Neural progenitor cell (in vitro differentiated cells): Measurements from ENCODE around the gene KCTD11. TPM values are rescaled to one million over a fixed set of nuclear protein-coding genes. Genes with fewer than 3 reads are reported as not detected.

ENCODE experiments used
- DNase-seq: peaks from one replicate; pipeline ENCODE4 v3.0.0-alpha.2; 2016; ENCODE audit warnings: low spot score
- H2AFZ ChIP-seq: fragments of 200-600 bp; sonication (generic); replicated peaks from 2 replicates; pipeline ENCODE4 v1.6.1; 2016; ENCODE audit warnings: antibody characterized with exemption
- H3F3A ChIP-seq: fragments of 200-600 bp; sonication (generic); 2 replicates; pipeline ENCODE4 v1.6.1; 2016; ENCODE audit warnings: antibody characterized with exemption, low read depth
- H3K27ac ChIP-seq: fragments of 200-600 bp; sonication (generic); 2 replicates; pipeline ENCODE4 v1.5.1; 2016; ENCODE audit warnings: mild to moderate bottlenecking
- H3K27me3 ChIP-seq: fragments of 200-600 bp; sonication (generic); 2 replicates; pipeline ENCODE4 v1.6.1; 2016; ENCODE audit warnings: mild to moderate bottlenecking, moderate library complexity
- H3K36me3 ChIP-seq: fragments of 200-600 bp; sonication (generic); 2 replicates; pipeline ENCODE4 v1.5.1; 2016
- H3K4me1 ChIP-seq: fragments of 200-600 bp; sonication (generic); 2 replicates; pipeline ENCODE4 v1.6.1; 2016; ENCODE audit warnings: mixed run types
- H3K4me2 ChIP-seq: fragments of 200-600 bp; sonication (generic); 2 replicates; pipeline ENCODE4 v1.6.1; 2016
- H3K4me3 ChIP-seq: fragments of 200-600 bp; sonication (generic); 2 replicates; pipeline ENCODE4 v1.5.1; 2016
- H3K79me2 ChIP-seq: fragments of 200-600 bp; sonication (generic); 2 replicates; pipeline ENCODE4 v1.6.1; 2016; ENCODE audit warnings: low read depth
- H3K9ac ChIP-seq: fragments of 200-600 bp; sonication (generic); 2 replicates; pipeline ENCODE4 v1.6.1; 2016
- H3K9me3 ChIP-seq: fragments of 200-600 bp; sonication (generic); 2 replicates; pipeline ENCODE4 v1.5.1; 2016; ENCODE audit warnings: low read depth
- H4K20me1 ChIP-seq: fragments of 200-600 bp; sonication (generic); 2 replicates; pipeline ENCODE4 v1.6.1; 2016; ENCODE audit warnings: low read depth
- H3K27ac Mint-ChIP-seq: 3 replicates; pipeline ENCODE4 v1.8.0; 2021; ENCODE audit warnings: mixed read lengths
- H3K27me3 Mint-ChIP-seq: 2 replicates; pipeline ENCODE4 v1.8.0; 2022; ENCODE audit warnings: low read depth, mild to moderate bottlenecking, inconsistent platforms, moderate library complexity, mixed read lengths; ENCODE audit not compliant: insufficient read depth
- H3K36me3 Mint-ChIP-seq: 3 replicates; pipeline ENCODE4 v1.8.0; 2021; ENCODE audit warnings: mixed read lengths
- H3K4me1 Mint-ChIP-seq: 3 replicates; pipeline ENCODE4 v1.8.0; 2021; ENCODE audit warnings: mixed read lengths
- H3K4me3 Mint-ChIP-seq: 3 replicates; pipeline ENCODE4 v1.8.0; 2021; ENCODE audit warnings: mild to moderate bottlenecking, moderate library complexity, mixed read lengths
- H3K9me3 Mint-ChIP-seq: 3 replicates; pipeline ENCODE4 v1.8.0; 2020; ENCODE audit warnings: mixed read lengths
- EZH2 ChIP-seq: fragments of 200-600 bp; sonication (generic); IDR thresholded peaks from 2 replicates; pipeline ENCODE4 v1.6.1; 2017; ENCODE audit warnings: antibody characterized with exemption, mild to moderate bottlenecking, moderate library complexity
- EZH2phosphoT487 ChIP-seq: fragments of 200-600 bp; sonication (generic); IDR thresholded peaks from 2 replicates; pipeline ENCODE4 v1.6.1; 2017; ENCODE audit warnings: antibody characterized with exemption
- total RNA-seq: library from RNA; depleted of rRNA; stranded (reverse); fragments of >200 nt; gene quantifications from 2 replicates; pipeline ENCODE4 v1.2.3, GENCODE V29; 2015; ENCODE audit warnings: low replicate concordance
- TF ChIP-seq, protein P1 (sequence below): fragments of 200-600 bp; sonication (generic); IDR thresholded peaks from 2 replicates; pipeline ENCODE4 v1.5.1; 2017; ENCODE audit warnings: antibody characterized with exemption, mild to moderate bottlenecking

Gene KCTD11
- total RNA-seq, 1 donor from 2014 or later = 2.7 TPM

- DNase-seq = no peak
- Histone ChIP-seq H3K36me3 (no peaks in the 10 kb centered on the region), H3K9ac (no peak overlapping the region), H3K4me1 (peaks cover 8% of the 10 kb centered on the region), H3K27me3 (peaks cover 57% of the 10 kb centered on the region), H3K4me2 (no peak overlapping the region), H4K20me1 (peaks cover 5% of the 10 kb centered on the region), H3F3A (peaks cover 18% of the 10 kb centered on the region), H3K9me3 (peaks cover 5% of the 10 kb centered on the region), H3K79me2 (no peaks in the 10 kb centered on the region), H2AFZ (no peak overlapping the region), H3K4me3 (no peak overlapping the region), H3K27ac (no peak overlapping the region)
- peaks cover 11% of the 10 kb centered on the region for H3K4me1 Mint-ChIP-seq
- TF ChIP-seq EZH2phosphoT487 (no peak), EZH2 (no peak)
- TF ChIP-seq, protein P1, sequence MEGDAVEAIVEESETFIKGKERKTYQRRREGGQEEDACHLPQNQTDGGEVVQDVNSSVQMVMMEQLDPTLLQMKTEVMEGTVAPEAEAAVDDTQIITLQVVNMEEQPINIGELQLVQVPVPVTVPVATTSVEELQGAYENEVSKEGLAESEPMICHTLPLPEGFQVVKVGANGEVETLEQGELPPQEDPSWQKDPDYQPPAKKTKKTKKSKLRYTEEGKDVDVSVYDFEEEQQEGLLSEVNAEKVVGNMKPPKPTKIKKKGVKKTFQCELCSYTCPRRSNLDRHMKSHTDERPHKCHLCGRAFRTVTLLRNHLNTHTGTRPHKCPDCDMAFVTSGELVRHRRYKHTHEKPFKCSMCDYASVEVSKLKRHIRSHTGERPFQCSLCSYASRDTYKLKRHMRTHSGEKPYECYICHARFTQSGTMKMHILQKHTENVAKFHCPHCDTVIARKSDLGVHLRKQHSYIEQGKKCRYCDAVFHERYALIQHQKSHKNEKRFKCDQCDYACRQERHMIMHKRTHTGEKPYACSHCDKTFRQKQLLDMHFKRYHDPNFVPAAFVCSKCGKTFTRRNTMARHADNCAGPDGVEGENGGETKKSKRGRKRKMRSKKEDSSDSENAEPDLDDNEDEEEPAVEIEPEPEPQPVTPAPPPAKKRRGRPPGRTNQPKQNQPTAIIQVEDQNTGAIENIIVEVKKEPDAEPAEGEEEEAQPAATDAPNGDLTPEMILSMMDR = no peak
- peaks cover 14% of the 10 kb centered on the region for H3K9me3 Mint-ChIP-seq
- H3K36me3 Mint-ChIP-seq = peaks cover 3% of the 10 kb centered on the region
- H3K4me3 Mint-ChIP-seq = peak overlapping the region; percentile 36
- H3K27me3 Mint-ChIP-seq = peaks cover 45% of the 10 kb centered on the region
- H3K27ac Mint-ChIP-seq = no peak overlapping the region
Measured at GRCh38 chr17:7382901-7383300, 30.9 kb downstream of the KCTD11 start.

GRCh38 chr17:7383371-7383741 lies 31.4 kb downstream of the KCTD11 start:
- peaks cover 11% of the 10 kb centered on the region for H3K4me1 Mint-ChIP-seq
- no peak overlapping the region for H3K27ac Mint-ChIP-seq
- no peak overlapping the region for H3K4me3 Mint-ChIP-seq
- peaks cover 14% of the 10 kb centered on the region for H3K9me3 Mint-ChIP-seq
- peaks cover 43% of the 10 kb centered on the region for H3K27me3 Mint-ChIP-seq
- H3K4me2 ChIP-seq = peak overlapping the region; percentile 85
- no peak overlapping the region for H2AFZ ChIP-seq
- DNase-seq = no peak
- H3K27me3 ChIP-seq = peaks cover 57% of the 10 kb centered on the region
- no peak overlapping the region for H3K27ac ChIP-seq
- H3K36me3 Mint-ChIP-seq = peaks cover 3% of the 10 kb centered on the region
- H3F3A ChIP-seq = peaks cover 18% of the 10 kb centered on the region
- H3K9me3 ChIP-seq = peaks cover 5% of the 10 kb centered on the region
- H3K79me2 ChIP-seq = no peaks in the 10 kb centered on the region
- TF ChIP-seq EZH2 = no peak
- TF ChIP-seq, protein P1 = no peak
- no peak for TF ChIP-seq EZH2phosphoT487
- H4K20me1 ChIP-seq = peaks cover 5% of the 10 kb centered on the region
- H3K4me3 ChIP-seq = no peak overlapping the region
- no peak overlapping the region for H3K9ac ChIP-seq
- no peaks in the 10 kb centered on the region for H3K36me3 ChIP-seq
- peaks cover 8% of the 10 kb centered on the region for H3K4me1 ChIP-seq

DNA sequence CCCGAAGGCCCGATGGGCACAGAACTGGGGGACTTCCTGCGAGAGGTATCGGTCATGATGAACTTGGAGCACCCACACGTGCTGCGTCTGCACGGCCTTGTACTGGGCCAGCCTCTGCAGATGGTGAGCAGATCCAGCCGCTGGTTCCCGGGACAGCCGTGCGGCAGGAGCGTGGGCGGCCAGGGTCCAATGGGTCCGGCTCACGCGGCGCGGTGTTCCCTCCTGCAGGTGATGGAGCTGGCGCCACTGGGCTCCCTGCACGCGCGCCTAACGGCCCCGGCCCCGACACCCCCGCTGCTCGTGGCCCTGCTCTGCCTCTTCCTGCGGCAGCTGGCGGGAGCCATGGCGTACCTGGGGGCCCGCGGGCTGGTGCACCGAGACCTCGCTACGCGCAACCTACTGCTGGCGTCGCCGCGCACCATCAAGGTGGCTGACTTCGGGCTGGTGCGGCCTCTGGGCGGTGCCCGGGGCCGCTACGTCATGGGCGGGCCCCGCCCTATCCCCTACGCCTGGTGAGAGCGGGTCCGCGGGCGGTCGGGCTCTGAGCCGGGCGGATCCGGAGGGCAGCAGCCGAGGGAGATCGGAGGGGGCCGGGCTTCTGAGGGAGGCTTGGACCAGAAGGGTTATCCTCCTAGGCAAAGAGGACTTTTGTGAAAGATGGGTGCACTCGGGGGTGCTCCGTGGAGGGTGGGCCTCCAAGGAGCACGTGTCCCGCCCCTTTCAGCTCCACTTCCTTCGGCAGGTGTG lies 32.0 kb downstream of the KCTD11 start:
- Mint-ChIP-seq H3K36me3 (peaks cover 3% of the 10 kb centered on the region), H3K27ac (no peak overlapping the region), H3K27me3 (peaks cover 43% of the 10 kb centered on the region), H3K4me1 (peaks cover 11% of the 10 kb centered on the region), H3K9me3 (peaks cover 13% of the 10 kb centered on the region), H3K4me3 (peak overlapping the region; percentile 36)
- no peak overlapping the region for H3K9ac ChIP-seq
- H4K20me1 ChIP-seq = peaks cover 5% of the 10 kb centered on the region
- H3K9me3 ChIP-seq = peaks cover 5% of the 10 kb centered on the region
- no peak overlapping the region for H3K27ac ChIP-seq
- H3K4me2 ChIP-seq = peak overlapping the region; percentile 85
- TF ChIP-seq, protein P1 = no peak
- no peak for TF ChIP-seq EZH2phosphoT487
- TF ChIP-seq EZH2 = no peak
- peak overlapping the region; percentile 45 for H3K4me3 ChIP-seq
- DNase-seq = peak; percentile 91
- H3F3A ChIP-seq = peaks cover 18% of the 10 kb centered on the region
- no peaks in the 10 kb centered on the region for H3K79me2 ChIP-seq
- peak overlapping the region; percentile 60 for H2AFZ ChIP-seq
- H3K4me1 ChIP-seq = peaks cover 8% of the 10 kb centered on the region
- peaks cover 57% of the 10 kb centered on the region for H3K27me3 ChIP-seq
- no peaks in the 10 kb centered on the region for H3K36me3 ChIP-seq
